ENCODE measurements around the gene ECE2. TPM values are rescaled to one million over a fixed set of nuclear protein-coding genes. Genes with fewer than 3 reads are reported as not detected.
A peak's percentile ranks its signal among the peaks of the same experiment; 100 is the strongest.

The ECE2 gene
- total RNA-seq, 4 donors from 2014 or later: not detected

DNA sequence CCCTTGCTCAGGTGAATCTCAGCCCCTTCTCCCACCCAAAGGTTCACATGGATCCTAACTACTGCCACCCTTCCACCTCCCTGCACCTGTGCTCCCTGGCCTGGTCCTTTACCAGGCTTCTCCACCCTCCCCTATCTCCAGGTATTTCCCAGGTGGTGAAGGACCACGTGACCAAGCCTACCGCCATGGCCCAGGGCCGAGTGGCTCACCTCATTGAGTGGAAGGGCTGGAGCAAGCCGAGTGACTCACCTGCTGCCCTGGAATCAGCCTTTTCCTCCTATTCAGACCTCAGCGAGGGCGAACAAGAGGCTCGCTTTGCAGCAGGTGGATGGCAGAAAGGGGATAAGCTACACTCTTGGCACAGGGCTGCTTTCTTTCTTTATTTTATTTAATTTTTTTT is 66.1 kb downstream of the ECE2 start:
- no peaks in the 10 kb centered on the region for H3K27me3 ChIP-seq
- intact Hi-C loops (cut with DNase I): no loop called here
- peaks cover 5 to 22% of the 10 kb centered on the region in 2 donors for H3K36me3 ChIP-seq
- DNase-seq: peak; percentile 57 to 66
- no peak overlapping the region for H3K4me3 ChIP-seq (replicated peaks in 1 of 3)
- WGBS, 2 donors: 78 to 85% methylated on average over 7 of the region's 7 CpGs
- no peaks in the 10 kb centered on the region for H3K9me3 ChIP-seq
- TF ChIP-seq, protein P1, sequence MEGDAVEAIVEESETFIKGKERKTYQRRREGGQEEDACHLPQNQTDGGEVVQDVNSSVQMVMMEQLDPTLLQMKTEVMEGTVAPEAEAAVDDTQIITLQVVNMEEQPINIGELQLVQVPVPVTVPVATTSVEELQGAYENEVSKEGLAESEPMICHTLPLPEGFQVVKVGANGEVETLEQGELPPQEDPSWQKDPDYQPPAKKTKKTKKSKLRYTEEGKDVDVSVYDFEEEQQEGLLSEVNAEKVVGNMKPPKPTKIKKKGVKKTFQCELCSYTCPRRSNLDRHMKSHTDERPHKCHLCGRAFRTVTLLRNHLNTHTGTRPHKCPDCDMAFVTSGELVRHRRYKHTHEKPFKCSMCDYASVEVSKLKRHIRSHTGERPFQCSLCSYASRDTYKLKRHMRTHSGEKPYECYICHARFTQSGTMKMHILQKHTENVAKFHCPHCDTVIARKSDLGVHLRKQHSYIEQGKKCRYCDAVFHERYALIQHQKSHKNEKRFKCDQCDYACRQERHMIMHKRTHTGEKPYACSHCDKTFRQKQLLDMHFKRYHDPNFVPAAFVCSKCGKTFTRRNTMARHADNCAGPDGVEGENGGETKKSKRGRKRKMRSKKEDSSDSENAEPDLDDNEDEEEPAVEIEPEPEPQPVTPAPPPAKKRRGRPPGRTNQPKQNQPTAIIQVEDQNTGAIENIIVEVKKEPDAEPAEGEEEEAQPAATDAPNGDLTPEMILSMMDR (IDR thresholded peaks at IDR 0.05): no peak
- TF ChIP-seq POLR2A (IDR thresholded peaks at IDR 0.05): no peak
- H3K4me1 ChIP-seq: peaks cover 29 to 37% of the 10 kb centered on the region in 2 donors
- no peak overlapping the region for H3K27ac ChIP-seq

MicroRNA genes within 50 kb of the gene (microRNA counts, 767-probe panel; counts per million panel counts)
- microRNA hsa-miR-1224-3p: 0 counts per million in 2 donors
- microRNA hsa-miR-1224-5p: 0 counts per million in 2 donors

Small RNAs within 50 kb of the gene (microRNA-seq; reads per million reads assigned to microRNA genes)
- gene MIR1224: 5.5 reads per million, percentile 13 among the genes with 10 or more reads in this experiment

Small RNAs within 50 kb of the gene (small RNA-seq; reads per million reads assigned to genes)
- gene MIR1224 (not detected), gene SNORD66 (1,532 reads per million, percentile 99 among the genes with 10 or more reads in this experiment)

Other genes starting within 250 kb of the ECE2 start
- gene HTR3D, start 244.3 kb upstream of the ECE2 start, total RNA-seq: not detected
- gene HTR3C, start 223.0 kb upstream of the ECE2 start, total RNA-seq: under 1 TPM in 1 of 4 donors, not detected in 3; 0.45 TPM
- gene HTR3E, start 179.0 kb upstream of the ECE2 start, total RNA-seq: not detected
- gene EIF2B5, start 140.7 kb upstream of the ECE2 start, total RNA-seq: 10 to 100 TPM; 27.9 to 46.5 (median 42.2) TPM
- 100 to 1,000 TPM in 1 of 4 donors, 10 to 100 TPM in 3; 48.2 to 137 (median 65.3) TPM for gene DVL3, start 120.6 kb upstream of the ECE2 start, total RNA-seq
- gene AP2M1, start 101.2 kb upstream of the ECE2 start, total RNA-seq: 100 to 1,000 TPM; 180 to 302 (median 212) TPM
- 10 to 100 TPM; 51.1 to 83.4 (median 72.6) TPM for gene ABCF3, start 89.8 kb upstream of the ECE2 start, total RNA-seq
- under 1 TPM in 3 of 4 donors, not detected in 1; 0.42 to 0.88 (median 0.45) TPM for gene VWA5B2, start 46.4 kb upstream of the ECE2 start, total RNA-seq
- 10 to 100 TPM; 49.2 to 87.3 (median 66.8) TPM for gene ALG3, start 27.1 kb upstream of the ECE2 start, total RNA-seq
- 10 to 100 TPM in 3 of 4 donors, 1 to 10 TPM in 1; 9.4 to 17.1 (median 13.5) TPM for gene EEF1AKMT4, start 26.4 kb upstream of the ECE2 start, total RNA-seq
- not detected for gene CAMK2N2, start 14.5 kb upstream of the ECE2 start, total RNA-seq
- 100 to 1,000 TPM; 136 to 320 (median 244) TPM for gene PSMD2, start 23.2 kb downstream of the ECE2 start, total RNA-seq
- gene EIF4G1, start 38.6 kb downstream of the ECE2 start, total RNA-seq: 100 to 1,000 TPM; 206 to 418 (median 348) TPM
- gene FAM131A, start 61.6 kb downstream of the ECE2 start, total RNA-seq: 10 to 100 TPM; 19.2 to 35.1 (median 22.5) TPM
- 1 to 10 TPM; 4.3 to 7.6 (median 5.2) TPM for gene CLCN2, start 85.6 kb downstream of the ECE2 start, total RNA-seq
- 100 to 1,000 TPM in 1 of 4 donors, 10 to 100 TPM in 3; 58.1 to 113 (median 85.6) TPM for gene POLR2H, start 85.7 kb downstream of the ECE2 start, total RNA-seq
- gene THPO, start 102.2 kb downstream of the ECE2 start, total RNA-seq: under 1 TPM in 1 of 4 donors, not detected in 3; 0.13 TPM
- 10 to 100 TPM in 2 of 4 donors, 1 to 10 TPM in 2; 4.1 to 14.8 (median 8.0) TPM for gene CHRD, start 104.0 kb downstream of the ECE2 start, total RNA-seq

Data from thyroid gland (tissue), 4 donors.